GM18498 (cell line): ENCODE results near the gene PYGB.

ENCODE experiments used
- ATAC-seq: cut with Tn5 transposase; IDR thresholded peaks from one replicate; pipeline ENCODE4 v1.9.1; 2021; ENCODE audit warnings: mild to moderate bottlenecking, moderate library complexity; ENCODE audit not compliant: unreplicated experiment

PYGB gene

DNA sequence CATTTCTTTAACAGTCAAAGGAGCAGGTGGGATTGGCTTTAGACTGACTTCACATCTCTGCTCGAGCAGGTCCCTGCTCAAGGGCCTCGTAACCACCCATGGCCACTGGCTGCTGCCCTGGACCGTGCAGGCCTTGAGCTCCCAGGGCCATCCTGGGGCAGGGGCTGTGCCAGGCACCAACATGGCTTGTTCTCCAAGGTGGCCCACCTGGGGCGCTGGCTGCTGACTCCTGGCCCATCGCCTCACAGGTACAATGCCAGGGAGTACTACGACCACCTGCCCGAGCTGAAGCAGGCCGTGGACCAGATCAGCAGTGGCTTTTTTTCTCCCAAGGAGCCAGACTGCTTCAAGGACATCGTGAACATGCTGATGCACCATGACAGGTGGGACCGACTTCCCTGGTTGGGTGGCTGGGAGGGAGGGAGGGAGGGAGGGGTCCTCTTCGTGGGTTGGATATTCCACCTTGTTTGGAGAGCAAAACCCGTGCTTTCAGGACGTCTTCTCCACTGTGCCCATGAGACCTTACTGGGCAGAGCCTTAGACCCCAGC is 46.1 kb downstream of the PYGB start:
- ATAC-seq: no peak

DNA sequence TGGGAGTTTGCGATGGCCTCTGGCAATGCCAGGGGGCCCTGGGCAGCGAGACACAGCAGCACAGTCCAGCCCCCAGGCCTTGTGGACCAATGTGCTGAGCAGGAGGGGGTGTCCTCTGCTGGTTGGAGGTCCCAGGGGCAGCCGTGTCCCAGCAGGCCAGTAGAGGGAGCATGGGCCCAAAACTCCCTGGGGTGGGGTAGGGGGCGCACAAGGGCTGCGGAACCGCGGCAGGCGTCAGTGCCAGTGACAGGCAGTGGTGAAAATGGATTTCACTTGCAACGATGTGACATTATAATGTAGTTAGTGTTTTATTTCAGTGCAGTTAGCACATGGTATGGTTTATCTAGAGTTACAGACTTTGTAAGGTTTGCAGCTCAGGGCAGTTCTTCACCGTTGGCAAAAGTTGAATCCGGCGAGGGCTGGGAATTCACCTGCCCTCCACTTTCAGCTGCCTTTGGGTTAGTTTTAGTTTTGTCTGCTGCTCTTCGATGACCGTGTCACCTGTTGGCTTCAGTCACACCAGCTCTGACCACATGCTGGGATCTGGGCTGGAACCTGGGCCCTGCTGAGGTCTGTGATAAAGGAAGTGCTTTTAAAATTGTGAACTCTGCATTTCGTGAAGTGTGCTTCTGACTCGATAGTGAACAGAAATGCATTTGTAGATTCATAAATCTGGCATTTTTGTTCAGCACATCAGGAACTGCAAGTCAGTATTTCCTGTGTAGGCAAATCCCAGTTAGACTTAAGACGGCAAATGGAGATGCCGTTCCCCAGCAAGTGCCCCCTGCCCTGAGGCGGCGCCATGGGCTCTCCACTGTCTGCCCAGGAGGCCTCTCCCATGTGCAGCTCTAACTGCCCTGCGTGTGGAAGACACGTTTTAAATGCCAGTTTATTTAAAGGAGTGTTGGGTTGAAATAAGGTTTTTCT is 46.8 kb downstream of the PYGB start:
- no peak for ATAC-seq

DNA sequence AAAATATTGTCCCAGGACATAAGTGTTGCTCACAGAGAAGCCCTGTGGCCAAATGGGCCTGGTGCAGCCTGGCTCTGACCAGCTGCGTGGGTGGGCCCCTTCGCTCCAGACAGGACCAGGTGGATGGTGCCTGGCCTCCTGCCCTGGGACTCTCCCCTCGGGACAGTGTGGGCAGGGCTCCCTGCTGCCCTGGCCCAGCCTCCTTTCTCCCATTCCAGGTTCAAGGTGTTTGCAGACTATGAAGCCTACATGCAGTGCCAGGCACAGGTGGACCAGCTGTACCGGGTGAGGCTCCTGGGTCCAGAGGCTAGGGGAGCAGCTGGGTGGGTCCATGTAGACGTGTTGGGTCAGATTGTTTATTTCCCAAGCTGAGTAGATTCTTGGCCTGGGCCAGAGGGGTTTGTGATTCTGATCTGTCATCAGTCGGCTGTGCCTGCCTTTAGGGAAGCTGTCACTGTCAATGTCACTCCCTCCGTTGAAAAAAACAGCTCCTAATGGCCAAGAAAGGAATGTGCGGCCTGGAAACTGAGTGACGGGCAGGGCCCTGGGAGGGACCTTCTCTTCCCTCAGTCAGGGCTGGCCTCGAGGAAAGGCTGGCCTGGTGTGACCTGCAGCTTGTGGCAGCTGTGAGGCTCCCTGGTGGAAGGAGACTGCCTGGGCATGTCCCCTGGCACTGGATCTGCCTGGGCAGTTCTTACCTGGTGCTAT is 47.7 kb downstream of the PYGB start:
- no peak for ATAC-seq

DNA sequence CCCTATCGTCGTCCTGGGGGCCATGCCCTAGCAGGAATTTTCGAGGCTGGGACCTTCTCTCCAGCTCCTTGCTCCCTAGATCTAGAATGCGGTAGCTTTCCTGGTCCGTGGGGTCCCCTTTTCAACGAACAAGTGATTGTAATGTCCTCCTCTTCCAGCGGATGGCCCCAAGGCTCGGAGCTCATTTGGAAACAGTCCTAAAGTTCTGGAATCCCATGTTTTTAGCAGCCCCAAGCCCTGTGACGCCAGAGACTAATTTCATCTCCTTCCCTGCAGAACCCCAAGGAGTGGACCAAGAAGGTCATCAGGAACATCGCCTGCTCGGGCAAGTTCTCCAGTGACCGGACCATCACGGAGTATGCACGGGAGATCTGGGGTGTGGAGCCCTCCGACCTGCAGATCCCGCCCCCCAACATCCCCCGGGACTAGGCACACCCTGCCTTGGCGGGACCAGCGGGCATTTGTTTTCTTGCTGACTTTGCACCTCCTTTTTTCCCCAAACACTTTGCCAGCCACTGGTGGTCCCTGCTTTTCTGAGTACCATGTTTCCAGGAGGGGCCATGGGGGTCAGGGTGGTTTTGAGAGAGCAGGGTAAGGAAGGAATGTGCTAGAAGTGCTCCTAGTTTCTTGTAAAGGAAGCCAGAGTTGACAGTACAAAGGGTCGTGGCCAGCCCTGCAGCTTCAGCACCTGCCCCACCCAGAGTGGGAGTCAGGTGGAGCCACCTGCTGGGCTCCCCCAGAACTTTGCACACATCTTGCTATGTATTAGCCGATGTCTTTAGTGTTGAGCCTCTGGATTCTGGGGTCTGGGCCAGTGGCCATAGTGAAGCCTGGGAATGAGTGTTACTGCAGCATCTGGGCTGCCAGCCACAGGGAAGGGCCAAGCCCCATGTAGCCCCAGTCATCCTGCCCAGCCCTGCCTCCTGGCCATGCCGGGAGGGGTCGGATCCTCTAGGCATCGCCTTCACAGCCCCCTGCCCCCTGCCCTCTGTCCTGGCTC is 48.5 kb downstream of the PYGB start:
- ATAC-seq: no peak

DNA sequence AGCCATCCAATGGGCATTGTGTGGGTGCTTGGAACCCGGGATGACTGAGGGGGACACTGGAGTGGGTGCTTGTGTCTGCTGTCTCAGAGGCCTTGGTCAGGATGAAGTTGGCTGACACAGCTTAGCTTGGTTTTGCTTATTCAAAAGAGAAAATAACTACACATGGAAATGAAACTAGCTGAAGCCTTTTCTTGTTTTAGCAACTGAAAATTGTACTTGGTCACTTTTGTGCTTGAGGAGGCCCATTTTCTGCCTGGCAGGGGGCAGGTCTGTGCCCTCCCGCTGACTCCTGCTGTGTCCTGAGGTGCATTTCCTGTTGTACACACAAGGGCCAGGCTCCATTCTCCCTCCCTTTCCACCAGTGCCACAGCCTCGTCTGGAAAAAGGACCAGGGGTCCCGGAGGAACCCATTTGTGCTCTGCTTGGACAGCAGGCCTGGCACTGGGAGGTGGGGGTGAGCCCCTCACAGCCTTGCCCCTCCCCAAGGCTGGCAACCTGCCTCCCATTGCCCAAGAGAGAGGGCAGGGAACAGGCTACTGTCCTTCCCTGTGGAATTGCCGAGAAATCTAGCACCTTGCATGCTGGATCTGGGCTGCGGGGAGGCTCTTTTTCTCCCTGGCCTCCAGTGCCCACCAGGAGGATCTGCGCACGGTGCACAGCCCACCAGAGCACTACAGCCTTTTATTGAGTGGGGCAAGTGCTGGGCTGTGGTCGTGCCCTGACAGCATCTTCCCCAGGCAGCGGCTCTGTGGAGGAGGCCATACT is 49.4 kb downstream of the PYGB start:
- ATAC-seq: peak; percentile 66

DNA sequence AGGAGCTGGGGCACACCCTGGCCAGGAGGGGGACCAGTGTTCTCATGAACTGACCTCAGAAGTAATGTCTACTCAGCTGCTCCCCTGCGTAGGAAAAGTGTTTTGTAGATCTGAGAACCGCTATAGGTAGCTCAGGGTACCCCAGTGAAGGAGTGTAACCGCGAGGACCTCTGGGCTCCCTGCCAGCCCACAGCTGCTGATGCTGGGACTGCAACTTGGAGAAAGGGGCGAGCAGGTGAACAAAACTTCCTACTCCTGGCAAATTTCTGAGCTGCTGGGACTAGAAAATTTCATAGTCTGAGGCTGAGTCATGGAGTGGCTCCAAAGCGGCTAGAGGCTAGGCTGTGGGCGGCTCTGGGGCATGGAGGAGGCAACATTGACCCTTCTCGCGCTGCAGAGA is 51.9 kb downstream of the PYGB start:
- no peak for ATAC-seq

DNA sequence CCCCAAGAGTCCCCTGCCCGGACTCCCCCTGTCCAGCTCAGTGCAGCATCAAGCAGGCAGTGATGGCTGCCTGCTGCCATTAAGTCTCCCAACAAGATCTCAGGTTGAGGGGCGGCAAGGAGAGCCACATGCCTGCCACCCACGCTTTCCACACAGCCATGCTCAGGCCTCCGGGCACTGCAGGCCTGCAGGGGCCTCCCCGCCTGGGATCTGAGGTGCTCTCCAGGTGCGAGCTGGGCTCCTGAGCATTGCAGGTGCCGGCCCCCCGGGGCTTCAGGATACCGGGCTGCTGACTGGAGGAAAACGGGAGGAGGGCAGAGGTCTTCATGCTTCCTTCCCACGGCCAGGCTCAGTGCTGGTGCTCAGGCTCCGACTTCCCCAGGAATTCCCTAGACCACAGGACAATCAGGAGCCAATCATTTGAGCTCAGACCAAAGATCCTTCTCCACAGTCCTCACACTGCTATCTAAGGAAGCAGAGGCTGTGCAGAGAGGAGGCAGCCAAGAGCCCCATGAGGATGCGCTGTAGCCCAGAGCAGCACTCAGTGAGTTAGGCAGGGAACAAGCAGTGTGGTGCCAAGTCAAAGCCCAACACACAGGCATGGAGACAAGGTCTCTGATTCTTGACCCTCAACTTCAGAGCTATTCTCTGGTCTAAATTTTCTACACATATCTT is 52.7 kb downstream of the PYGB start:
- no peak for ATAC-seq

DNA sequence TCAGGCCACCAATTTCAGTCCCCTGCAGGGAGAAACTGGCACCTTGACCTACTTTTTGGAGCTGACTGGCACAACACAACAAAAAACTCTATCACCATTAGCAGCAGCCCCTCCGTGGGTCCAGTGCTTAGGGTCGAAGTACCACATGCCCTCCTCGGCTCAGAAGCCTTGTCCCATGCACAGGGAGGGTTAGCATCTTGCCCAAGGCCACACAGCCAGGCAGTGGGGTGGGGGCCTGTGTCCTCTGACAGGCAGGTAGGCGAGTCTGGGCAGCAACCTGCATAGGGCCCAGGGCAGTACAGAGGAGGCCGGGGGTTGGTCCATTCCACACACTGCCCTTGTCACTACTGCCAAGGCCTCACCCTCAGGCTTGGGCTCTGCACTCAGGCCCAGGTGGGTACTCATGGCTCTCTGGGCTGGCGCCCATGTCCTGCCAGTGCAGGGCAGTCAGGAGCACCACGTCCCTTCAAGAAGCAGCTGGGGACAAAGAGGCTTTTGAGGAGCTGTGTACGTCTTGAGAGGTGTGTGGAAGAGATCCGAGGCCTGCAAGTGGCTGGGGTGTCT is 53.6 kb downstream of the PYGB start:
- ATAC-seq: no peak

DNA sequence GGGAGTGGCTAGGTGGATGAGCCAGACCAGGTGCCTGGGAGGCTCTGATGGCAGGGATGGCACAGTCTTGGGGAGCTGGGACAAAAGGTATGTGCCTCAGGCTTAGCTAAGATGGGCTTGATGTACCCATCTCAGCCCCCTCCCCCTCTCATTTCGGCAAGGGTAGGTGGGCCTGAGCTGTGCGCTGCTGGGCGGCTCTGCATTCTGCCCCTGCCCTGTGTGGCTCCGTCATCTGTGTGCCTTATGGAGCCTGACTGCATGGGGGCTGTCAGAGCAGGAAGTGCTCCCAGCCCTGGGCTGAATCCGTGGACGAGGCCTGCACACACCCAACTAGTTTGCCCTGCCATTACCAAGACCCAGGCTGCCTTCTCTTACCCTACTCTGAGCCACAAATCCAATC is 54.7 kb downstream of the PYGB start:
- no peak for ATAC-seq

DNA sequence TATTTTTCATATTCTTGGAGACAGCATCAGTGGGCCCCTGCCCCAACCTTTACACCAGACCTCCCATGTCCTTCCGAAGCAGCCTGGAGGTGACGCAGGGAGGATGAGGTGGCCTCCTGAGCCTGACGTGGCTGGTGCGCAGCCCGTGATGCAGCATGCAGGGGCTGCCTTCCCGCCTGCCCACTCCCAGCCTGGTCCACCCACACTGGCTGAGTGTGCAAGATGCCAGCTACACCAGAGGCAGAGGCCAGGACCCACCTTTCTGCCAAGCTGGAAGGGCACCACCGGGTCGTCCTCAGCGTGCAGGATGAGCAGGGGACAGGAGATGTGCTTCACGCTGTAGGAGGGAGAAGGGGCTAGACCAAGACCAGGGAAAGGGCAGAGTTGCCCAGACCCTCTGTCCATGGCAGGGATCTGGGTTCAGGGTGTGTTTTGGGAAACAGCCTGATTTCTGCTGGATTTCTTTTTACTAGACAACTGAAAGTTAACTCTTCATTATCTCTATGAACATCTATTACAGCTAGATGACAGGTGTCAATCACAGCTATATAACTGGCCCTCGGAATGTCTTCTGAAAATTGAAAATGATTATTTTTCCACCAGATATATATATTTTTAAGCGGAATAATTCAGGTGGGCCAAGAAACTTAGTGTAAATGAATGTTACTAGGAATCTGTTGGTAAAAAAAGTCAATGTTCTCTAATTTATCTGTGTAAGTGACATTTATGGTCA is 55.6 kb downstream of the PYGB start:
- ATAC-seq: no peak

DNA sequence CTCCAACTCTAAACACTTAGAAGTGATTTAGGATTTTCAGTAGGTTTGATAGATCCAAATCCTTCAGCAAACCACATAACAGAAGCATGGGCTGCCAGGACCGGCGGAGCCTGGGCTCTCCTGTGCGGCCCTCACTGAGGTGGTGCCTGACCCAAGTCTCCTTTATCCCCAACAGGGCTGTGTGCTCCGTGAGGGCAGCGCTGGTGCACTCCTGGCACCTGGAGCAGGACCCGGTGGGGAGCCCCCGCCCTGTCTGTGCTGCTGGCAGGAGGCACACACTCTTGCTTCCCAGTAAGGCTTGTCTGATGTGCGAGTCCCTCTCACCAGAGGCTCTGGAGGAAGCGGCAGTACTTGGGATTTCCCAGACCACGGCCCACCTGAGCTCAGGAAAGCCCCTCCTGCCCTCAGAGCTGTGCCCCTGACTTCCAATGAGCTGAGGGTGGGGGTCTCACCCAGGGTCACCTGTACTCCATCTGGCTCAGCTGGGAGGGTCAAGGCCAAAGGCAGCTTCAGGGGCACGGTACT is 56.2 kb downstream of the PYGB start:
- ATAC-seq: no peak

DNA sequence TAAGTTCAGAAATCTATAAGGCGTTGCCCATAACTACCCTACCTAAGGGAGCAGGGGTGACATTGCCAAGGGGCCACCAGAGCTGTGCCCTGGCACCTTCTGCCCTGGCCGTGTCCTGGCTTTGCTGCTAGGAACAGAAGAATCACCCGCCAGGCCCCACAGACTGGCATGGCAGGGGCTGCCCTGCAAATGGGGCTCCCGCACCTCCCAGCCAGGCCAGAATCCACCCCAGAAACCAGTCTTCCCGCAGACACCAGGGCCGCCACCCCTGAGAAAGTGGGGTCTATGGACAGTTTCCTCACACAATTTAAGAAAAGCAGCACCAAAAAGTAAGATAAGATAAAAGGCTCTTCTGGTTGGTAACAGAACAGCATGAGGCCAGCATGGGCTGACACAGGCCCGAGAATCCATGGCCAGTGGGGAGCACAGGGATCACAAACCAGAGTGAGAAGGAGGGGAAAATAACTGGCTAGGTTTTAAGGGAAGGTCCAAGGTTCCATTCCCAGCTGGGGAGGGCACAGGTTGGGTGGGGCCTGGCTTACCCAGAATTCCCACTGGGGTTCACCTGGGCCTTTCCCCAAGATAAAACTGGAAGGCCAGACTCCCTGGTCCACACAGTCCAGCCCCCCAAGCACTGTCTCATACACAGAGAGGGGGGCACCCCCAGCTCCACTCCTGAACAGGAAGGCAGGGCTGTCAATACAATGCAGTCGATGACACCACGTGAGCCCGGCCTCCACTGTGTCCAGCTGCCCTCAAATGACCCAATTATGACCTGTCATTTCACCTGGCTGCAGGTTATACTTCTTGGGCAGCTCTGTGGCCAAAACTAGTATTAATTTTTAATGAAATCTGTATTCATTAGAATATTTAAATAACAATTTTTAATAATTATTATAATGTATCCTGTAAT is 59.4 kb downstream of the PYGB start:
- no peak for ATAC-seq

DNA sequence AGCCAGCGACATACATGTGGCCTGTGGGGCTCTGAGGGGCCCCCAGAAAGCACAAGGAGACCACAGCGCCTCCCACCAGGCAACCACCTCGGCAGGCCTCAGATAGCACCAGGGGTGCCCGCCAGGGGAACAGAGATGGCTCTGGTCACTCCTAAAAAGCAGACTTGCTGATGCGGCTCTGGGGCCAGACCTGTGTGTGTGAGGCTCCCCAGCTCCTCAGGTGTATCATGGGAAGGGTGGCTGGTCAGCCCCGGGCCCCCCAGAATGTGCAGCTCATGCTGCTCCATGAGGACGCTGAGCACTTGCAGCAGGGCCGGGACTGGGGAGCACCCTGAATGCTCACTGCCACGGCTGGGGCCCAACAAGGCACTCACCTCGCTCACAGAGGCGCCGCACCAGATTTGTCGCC is 60.2 kb downstream of the PYGB start:
- ATAC-seq: no peak

DNA sequence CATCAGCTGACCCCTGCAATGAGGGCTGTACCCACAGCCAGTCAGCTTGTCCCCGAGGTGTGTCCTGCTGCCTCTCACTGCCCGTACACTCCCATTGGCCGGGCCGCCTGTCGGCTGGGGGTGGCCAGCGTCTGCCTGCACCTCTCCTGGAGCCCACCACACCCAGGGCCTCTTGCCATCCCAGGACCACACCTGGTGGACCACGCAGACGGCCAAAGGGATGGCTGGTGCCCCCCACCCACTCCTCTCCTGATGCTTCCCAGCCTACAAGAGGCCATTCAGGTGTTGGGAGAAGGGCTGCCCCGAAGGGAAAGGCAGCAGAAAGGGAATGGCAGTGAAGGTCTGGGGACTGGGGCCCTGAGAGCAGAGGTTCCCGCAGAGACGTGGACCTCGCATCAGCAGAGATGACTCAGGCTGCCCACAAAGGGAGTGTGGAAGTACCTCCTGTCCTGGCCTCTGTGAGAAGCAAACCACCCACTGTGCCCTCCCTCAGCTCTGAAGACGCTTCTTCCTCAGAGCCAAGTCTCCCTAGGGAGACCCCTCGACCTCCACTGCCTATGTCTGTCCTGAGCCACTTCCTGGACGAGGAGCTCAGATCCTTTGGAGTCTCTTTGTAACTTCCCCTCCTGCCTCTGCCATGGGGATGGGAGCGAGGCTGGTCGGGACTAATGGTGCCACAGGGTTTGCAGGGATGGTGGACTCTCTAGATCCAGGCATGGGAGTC is 60.9 kb downstream of the PYGB start:
- ATAC-seq: no peak

DNA sequence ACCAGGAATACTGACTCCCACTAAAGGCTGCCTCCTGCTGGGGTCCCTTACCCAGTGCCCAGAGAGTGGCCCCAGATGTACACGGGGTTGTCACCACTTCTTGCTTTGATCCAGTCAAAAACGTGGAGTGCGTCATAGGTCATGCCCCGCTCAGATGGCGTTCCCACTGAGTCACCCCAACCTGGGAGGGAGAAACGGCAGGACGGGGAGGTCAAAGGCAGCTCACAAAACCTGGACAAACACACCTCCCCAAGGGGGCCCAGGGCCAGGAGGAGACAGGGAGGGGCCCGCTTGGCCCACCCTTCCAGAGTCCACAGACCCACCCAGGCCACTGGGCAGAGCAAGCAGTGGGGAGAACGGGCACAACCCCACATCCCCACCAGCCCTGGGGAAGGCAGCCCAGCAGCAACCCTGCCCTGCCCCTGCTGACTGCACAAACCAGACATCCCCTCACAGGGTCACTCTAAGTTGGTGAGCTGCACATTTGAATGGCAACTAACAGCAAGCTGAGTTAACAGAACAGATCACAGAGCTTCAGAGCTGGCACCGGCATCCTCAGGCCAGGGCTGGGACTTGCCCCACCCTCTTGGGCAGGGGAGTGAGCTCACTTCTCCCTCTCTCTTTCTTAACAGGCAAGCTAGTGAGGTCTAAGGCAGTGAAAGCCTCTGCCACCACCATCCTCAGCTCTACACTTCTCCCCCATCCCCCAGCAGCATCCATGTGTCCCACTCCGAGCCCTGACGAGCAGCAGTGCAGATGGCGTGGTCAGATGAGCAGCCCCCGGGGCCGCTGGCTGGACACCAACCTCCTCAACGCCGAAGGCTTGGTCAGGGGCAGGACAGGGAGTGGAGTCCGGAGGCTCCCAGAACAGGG is 61.7 kb downstream of the PYGB start:
- ATAC-seq: peak; percentile 17
